Karpas-422 (cell line): ENCODE results near the gene FES. TPM values are rescaled to one million over a fixed set of nuclear protein-coding genes. Genes with fewer than 3 reads are reported as not detected.

ENCODE experiments used
- DNase-seq: peaks from one replicate; pipeline ENCODE4 v3.0.0-alpha.2; 2015
- H2AFZ ChIP-seq: fragments of 200-600 bp; sonication (generic); 2 replicates; pipeline ENCODE4 v1.6.1; 2014; ENCODE audit warnings: antibody characterized with exemption, low read length, mixed read lengths
- H3K27ac ChIP-seq: fragments of 200-600 bp; sonication (generic); 2 replicates; pipeline ENCODE4 v1.5.1; 2014; ENCODE audit warnings: mild to moderate bottlenecking, low read length, moderate library complexity
- H3K27me3 ChIP-seq: fragments of 200-600 bp; sonication (generic); 2 replicates; pipeline ENCODE4 v1.6.1; 2014; ENCODE audit warnings: low read length, mixed read lengths
- H3K36me3 ChIP-seq: fragments of 200-600 bp; sonication (generic); 2 replicates; pipeline ENCODE4 v1.6.1; 2014; ENCODE audit warnings: low read length, mixed read lengths; ENCODE audit not compliant: insufficient read depth
- H3K4me1 ChIP-seq: fragments of 200-600 bp; sonication (generic); 2 replicates; pipeline ENCODE4 v1.6.1; 2014; ENCODE audit warnings: mild to moderate bottlenecking, low read length, mixed read lengths
- H3K4me2 ChIP-seq: fragments of 200-600 bp; sonication (generic); 2 replicates; pipeline ENCODE4 v1.6.1; 2014; ENCODE audit warnings: low read length, low read depth, mild to moderate bottlenecking; ENCODE audit not compliant: poor library complexity, severe bottlenecking
- H3K4me3 ChIP-seq: fragments of 200-600 bp; sonication (generic); 2 replicates; pipeline ENCODE4 v1.5.1; 2014; ENCODE audit warnings: mild to moderate bottlenecking, antibody characterized with exemption, low read length, mixed read lengths
- H3K79me2 ChIP-seq: fragments of 200-600 bp; sonication (generic); 2 replicates; pipeline ENCODE4 v1.6.1; 2014; ENCODE audit warnings: mild to moderate bottlenecking, low read length, mixed read lengths
- H3K9ac ChIP-seq: fragments of 200-600 bp; sonication (generic); 2 replicates; pipeline ENCODE4 v1.6.0; 2014; ENCODE audit warnings: low read length
- H3K9me2 ChIP-seq: fragments of 200-600 bp; sonication (generic), shearing (Covaris generic); replicated peaks from 2 replicates; pipeline ENCODE4 v1.6.0; 2014; ENCODE audit warnings: mild to moderate bottlenecking, low read length, moderate library complexity; ENCODE audit not compliant: insufficient read depth
- H3K9me3 ChIP-seq: fragments of 300-700, 200-600 bp; sonication (generic); 2 replicates; pipeline ENCODE4 v1.6.1; 2014; ENCODE audit warnings: low read length, mixed read lengths
- H4K20me1 ChIP-seq: fragments of 200-600 bp; sonication (generic); 2 replicates; pipeline ENCODE4 v1.6.1; 2014; ENCODE audit warnings: mild to moderate bottlenecking, antibody characterized with exemption, low read length, low read depth; ENCODE audit not compliant: insufficient read depth
- total RNA-seq: library from RNA; depleted of rRNA; stranded (reverse); fragments of >200 nt; shearing (Covaris generic); gene quantifications from 2 replicates; pipeline ENCODE4 v1.2.3, GENCODE V29; 2014; ENCODE audit warnings: low replicate concordance

FES gene
- total RNA-seq, 1 experiment from 2014 or later, result 33.7 TPM

DNA sequence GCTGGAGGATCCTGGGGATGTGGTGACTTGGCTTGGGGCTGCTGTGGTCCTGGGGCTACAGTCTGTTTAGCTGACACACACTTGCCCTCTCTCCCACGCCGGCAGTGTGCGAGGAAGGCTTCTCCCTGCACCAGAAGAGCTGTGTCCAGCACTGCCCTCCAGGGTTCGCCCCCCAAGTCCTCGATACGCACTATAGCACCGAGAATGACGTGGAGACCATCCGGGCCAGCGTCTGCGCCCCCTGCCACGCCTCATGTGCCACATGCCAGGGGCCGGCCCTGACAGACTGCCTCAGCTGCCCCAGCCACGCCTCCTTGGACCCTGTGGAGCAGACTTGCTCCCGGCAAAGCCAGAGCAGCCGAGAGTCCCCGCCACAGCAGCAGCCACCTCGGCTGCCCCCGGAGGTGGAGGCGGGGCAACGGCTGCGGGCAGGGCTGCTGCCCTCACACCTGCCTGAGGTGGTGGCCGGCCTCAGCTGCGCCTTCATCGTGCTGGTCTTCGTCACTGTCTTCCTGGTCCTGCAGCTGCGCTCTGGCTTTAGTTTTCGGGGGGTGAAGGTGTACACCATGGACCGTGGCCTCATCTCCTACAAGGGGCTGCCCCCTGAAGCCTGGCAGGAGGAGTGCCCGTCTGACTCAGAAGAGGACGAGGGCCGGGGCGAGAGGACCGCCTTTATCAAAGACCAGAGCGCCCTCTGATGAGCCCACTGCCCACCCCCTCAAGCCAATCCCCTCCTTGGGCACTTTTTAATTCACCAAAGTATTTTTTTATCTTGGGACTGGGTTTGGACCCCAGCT lies 2.9 kb upstream of the FES start:
- H2AFZ ChIP-seq, result no peak overlapping the region
- H3K4me3 ChIP-seq, result no peak overlapping the region
- H3K4me1 ChIP-seq, result peaks cover 48% of the 10 kb centered on the region
- H3K27me3 ChIP-seq, result no peaks in the 10 kb centered on the region
- H3K4me2 ChIP-seq, result no peak overlapping the region
- H3K27ac ChIP-seq, result no peak overlapping the region
- H4K20me1 ChIP-seq, result no peaks in the 10 kb centered on the region
- no peaks in the 10 kb centered on the region; the same call in 1 of the 2 replicates for H3K36me3 ChIP-seq
- H3K9ac ChIP-seq, result no peak overlapping the region
- DNase-seq, result no peak
- H3K79me2 ChIP-seq, result peaks cover 2% of the 10 kb centered on the region; the same call in 1 of the 2 replicates
- no peaks in the 10 kb centered on the region for H3K9me2 ChIP-seq
- H3K9me3 ChIP-seq, result no peaks in the 10 kb centered on the region

GRCh38 chr15:90881978-90882721 lies 2.2 kb upstream of the FES start:
- Histone ChIP-seq H2AFZ (no peak overlapping the region), H3K4me3 (no peak overlapping the region), H3K27ac (peak overlapping the region; percentile 83; the same call in 1 of the 2 replicates), H3K9ac (peak overlapping the region; percentile 11; the same call in 1 of the 2 replicates), H3K36me3 (no peaks in the 10 kb centered on the region), H3K4me2 (no peak overlapping the region), H3K9me3 (no peaks in the 10 kb centered on the region), H3K79me2 (peaks cover 4% of the 10 kb centered on the region; the same call in 1 of the 2 replicates), H4K20me1 (no peaks in the 10 kb centered on the region), H3K4me1 (peaks cover 50% of the 10 kb centered on the region), H3K27me3 (no peaks in the 10 kb centered on the region), H3K9me2 (no peaks in the 10 kb centered on the region)
- DNase-seq, result no peak

GRCh38 chr15:90882781-90883525 lies 1.4 kb upstream of the FES start:
- no peaks in the 10 kb centered on the region for H3K9me3 ChIP-seq
- no peaks in the 10 kb centered on the region for H4K20me1 ChIP-seq
- peak overlapping the region; percentile 63 for H3K4me2 ChIP-seq
- DNase-seq, result peak; percentile 51
- H3K9me2 ChIP-seq, result no peaks in the 10 kb centered on the region
- H3K4me1 ChIP-seq, result peaks cover 50% of the 10 kb centered on the region
- H3K27me3 ChIP-seq, result no peaks in the 10 kb centered on the region
- H2AFZ ChIP-seq, result no peak overlapping the region
- peak overlapping the region; percentile 73 for H3K9ac ChIP-seq
- H3K4me3 ChIP-seq, result peak overlapping the region; percentile 66; the same call in 1 of the 2 replicates
- H3K79me2 ChIP-seq, result peaks cover 4% of the 10 kb centered on the region; the same call in 1 of the 2 replicates
- H3K27ac ChIP-seq, result peak overlapping the region; percentile 83
- no peaks in the 10 kb centered on the region for H3K36me3 ChIP-seq

DNA sequence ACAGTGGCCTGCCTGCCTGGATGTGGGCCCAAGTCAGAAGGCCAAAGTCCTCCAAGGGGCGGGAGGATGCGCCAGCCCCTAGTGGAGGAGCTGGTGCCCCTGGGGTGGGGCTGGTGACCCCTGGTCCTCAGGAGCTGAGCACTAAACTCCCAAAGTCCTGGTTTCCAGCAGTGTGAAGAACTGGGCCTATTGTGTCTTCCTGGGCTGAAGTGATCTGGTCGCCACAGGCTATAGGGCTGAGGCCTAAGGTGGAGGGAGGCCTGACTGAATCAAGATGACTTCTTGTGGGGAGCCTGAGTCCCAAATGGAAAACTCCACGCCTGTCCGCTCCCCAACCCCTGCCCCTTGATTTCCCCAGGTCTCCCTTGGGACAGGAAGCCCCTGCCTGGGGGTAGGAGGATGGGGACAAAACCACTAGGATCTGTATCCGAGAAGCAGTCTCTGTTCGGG lies 753 bp upstream of the FES start:
- H4K20me1 ChIP-seq, result no peaks in the 10 kb centered on the region
- no peaks in the 10 kb centered on the region for H3K9me2 ChIP-seq
- no peaks in the 10 kb centered on the region for H3K27me3 ChIP-seq
- H2AFZ ChIP-seq, result no peak overlapping the region
- peaks cover 4% of the 10 kb centered on the region; the same call in 1 of the 2 replicates for H3K79me2 ChIP-seq
- H3K4me1 ChIP-seq, result peaks cover 50% of the 10 kb centered on the region
- no peaks in the 10 kb centered on the region for H3K36me3 ChIP-seq
- peak overlapping the region; percentile 66 for H3K4me3 ChIP-seq
- DNase-seq, result peak; percentile 60
- peak overlapping the region; percentile 63 for H3K4me2 ChIP-seq
- H3K9me3 ChIP-seq, result no peaks in the 10 kb centered on the region
- H3K9ac ChIP-seq, result peak overlapping the region; percentile 73
- peak overlapping the region; percentile 83 for H3K27ac ChIP-seq

DNA sequence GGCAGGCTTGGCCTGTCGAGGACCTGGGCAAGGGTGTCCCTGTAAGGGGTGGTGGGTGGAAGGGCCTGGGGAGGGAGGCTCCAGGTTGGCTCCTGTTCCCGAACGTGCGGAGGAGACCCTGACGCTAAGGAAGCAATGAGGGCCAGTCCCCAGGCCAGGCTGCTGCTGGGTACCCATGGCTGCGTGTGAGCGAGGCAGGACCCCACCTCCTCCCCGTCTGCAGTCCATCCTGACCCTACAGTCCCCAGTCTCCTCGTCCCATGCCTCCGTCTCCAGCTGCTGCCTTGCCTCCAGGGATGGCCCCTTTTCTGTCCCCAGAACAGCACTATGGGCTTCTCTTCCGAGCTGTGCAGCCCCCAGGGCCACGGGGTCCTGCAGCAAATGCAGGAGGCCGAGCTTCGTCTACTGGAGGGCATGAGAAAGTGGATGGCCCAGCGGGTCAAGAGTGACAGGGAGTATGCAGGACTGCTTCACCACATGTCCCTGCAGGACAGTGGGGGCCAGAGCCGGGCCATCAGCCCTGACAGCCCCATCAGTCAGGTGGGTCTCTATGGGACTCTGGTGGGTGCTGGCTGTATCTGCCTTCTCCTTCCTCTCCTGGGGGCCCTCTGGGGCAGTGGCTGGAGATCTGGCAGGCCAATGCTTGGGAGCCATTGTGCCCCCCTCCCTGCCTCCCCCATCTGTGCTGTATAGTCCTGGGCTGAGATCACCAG lies 571 bp downstream of the FES start:
- peak overlapping the region; percentile 73 for H3K9ac ChIP-seq
- no peak overlapping the region for H2AFZ ChIP-seq
- no peaks in the 10 kb centered on the region for H3K9me2 ChIP-seq
- no peaks in the 10 kb centered on the region for H3K27me3 ChIP-seq
- peak overlapping the region; percentile 83 for H3K27ac ChIP-seq
- no peaks in the 10 kb centered on the region for H4K20me1 ChIP-seq
- peaks cover 60% of the 10 kb centered on the region for H3K4me1 ChIP-seq
- H3K4me2 ChIP-seq, result peak overlapping the region; percentile 63
- DNase-seq, result no peak
- peaks cover 4% of the 10 kb centered on the region; the same call in 1 of the 2 replicates for H3K79me2 ChIP-seq
- no peaks in the 10 kb centered on the region for H3K9me3 ChIP-seq
- H3K36me3 ChIP-seq, result no peaks in the 10 kb centered on the region
- H3K4me3 ChIP-seq, result peak overlapping the region; percentile 66

GRCh38 chr15:90885432-90886290 lies 1.4 kb downstream of the FES start:
- Histone ChIP-seq H3K27me3 (no peaks in the 10 kb centered on the region), H3K4me1 (peaks cover 60% of the 10 kb centered on the region), H3K9me2 (no peaks in the 10 kb centered on the region), H2AFZ (no peak overlapping the region), H3K27ac (peak overlapping the region; percentile 83), H3K4me2 (peak overlapping the region; percentile 63), H3K36me3 (no peaks in the 10 kb centered on the region), H4K20me1 (no peaks in the 10 kb centered on the region), H3K4me3 (peak overlapping the region; percentile 66), H3K9me3 (no peaks in the 10 kb centered on the region), H3K9ac (peak overlapping the region; percentile 73), H3K79me2 (peaks cover 4% of the 10 kb centered on the region; the same call in 1 of the 2 replicates)
- DNase-seq, result peak; percentile 92

DNA sequence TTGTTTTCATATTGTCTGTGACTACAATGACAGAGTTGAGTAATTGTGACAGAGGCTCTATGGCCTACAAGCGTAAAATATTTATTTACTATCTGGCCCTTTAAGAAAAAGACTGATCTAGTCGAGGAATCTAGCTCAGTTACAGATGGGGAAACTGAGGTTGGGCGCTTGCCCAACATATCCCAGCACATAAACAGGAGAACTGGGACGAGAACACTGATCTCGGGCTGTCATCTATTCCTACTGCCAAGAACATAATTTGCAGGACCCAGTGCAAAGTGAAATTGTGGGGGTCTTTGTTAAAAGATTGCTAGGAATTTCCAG lies 1.9 kb downstream of the FES start:
- Histone ChIP-seq H3K4me2 (no peak overlapping the region), H3K79me2 (peaks cover 4% of the 10 kb centered on the region; the same call in 1 of the 2 replicates), H3K36me3 (no peaks in the 10 kb centered on the region), H3K27ac (0 out of 2 replicates have a peak overlapping the region, but pooled peaks have one; percentile 12), H3K9me3 (no peaks in the 10 kb centered on the region), H2AFZ (no peak overlapping the region), H3K4me3 (no peak overlapping the region), H3K9me2 (no peaks in the 10 kb centered on the region), H3K27me3 (no peaks in the 10 kb centered on the region), H4K20me1 (no peaks in the 10 kb centered on the region), H3K4me1 (peaks cover 60% of the 10 kb centered on the region), H3K9ac (0 out of 2 replicates have a peak overlapping the region, but pooled peaks have one; percentile 1)
- DNase-seq, result no peak
